ENCODE data around the gene OR14A2. TPM values are rescaled to one million over a fixed set of nuclear protein-coding genes. Genes with fewer than 3 reads are reported as not detected.
"Not testable (repeated sequence)": the region's sequence is repeated elsewhere in the genome, so short reads cannot be mapped to it uniquely, and the experiment has no call there.

Gene OR14A2
- total RNA-seq, 1 donor: not detected

DNA sequence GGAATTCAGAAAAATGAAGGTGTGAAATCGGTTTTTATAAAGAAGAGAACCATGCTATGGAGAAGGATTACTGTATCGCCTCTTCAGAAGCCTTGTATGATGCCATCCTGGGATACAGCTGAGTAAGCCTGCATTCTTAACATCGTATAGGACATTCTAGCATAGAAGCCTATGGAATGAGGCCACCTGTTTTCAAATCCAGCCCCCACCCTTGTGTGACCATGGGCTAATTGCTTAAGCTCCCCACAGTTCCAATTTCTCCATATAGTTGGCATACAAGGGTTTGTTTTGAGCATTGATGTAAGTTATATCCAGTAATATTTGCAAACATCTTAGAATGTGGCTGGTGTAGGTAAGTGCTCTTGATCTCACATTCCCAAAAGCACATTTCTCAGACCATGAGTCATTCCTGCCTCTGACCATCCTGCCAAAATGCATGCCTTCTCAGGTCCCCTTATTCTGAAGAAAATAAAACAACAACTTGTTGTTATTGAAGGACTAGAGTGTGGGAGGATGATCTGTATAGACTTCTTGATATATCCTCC is 1.5 kb downstream of the OR14A2 start:
- TF ChIP-seq, protein P1, sequence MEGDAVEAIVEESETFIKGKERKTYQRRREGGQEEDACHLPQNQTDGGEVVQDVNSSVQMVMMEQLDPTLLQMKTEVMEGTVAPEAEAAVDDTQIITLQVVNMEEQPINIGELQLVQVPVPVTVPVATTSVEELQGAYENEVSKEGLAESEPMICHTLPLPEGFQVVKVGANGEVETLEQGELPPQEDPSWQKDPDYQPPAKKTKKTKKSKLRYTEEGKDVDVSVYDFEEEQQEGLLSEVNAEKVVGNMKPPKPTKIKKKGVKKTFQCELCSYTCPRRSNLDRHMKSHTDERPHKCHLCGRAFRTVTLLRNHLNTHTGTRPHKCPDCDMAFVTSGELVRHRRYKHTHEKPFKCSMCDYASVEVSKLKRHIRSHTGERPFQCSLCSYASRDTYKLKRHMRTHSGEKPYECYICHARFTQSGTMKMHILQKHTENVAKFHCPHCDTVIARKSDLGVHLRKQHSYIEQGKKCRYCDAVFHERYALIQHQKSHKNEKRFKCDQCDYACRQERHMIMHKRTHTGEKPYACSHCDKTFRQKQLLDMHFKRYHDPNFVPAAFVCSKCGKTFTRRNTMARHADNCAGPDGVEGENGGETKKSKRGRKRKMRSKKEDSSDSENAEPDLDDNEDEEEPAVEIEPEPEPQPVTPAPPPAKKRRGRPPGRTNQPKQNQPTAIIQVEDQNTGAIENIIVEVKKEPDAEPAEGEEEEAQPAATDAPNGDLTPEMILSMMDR (IDR thresholded peaks at IDR 0.05; ENCODE audit: insufficient read depth, low read depth, low read length): no peak
- no peak overlapping the region for H3K4me3 ChIP-seq (ENCODE audit: low read depth, low read length)
- DNase-seq (ENCODE audit: low read depth): no peak

DNA sequence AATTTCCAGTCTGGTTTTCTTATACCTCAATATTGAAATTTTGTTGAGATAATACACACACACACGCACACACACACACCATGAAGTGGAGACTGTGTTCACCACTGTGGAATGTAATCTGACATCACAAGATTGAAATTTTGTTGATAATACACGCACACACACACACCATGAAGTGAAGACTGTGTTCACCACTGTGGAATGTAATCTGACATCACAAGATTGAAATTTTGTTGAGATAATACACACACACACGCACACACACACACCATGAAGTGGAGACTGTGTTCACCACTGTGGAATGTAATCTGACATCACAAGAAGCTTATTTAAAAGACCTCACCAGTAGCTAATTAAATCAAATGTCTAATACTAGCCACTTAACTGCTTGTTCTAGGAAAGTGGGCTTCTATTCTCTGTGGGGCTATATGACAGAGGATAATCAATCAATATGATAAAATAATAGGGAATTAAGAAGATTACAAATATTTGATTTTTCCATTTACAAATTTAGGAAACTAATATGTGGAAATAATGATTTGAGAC is 5.7 kb downstream of the OR14A2 start:
- not testable (repeated sequence) for H3K4me3 ChIP-seq (ENCODE audit: low read depth, low read length)
- DNase-seq (ENCODE audit: low read depth): peak; percentile 35

DNA sequence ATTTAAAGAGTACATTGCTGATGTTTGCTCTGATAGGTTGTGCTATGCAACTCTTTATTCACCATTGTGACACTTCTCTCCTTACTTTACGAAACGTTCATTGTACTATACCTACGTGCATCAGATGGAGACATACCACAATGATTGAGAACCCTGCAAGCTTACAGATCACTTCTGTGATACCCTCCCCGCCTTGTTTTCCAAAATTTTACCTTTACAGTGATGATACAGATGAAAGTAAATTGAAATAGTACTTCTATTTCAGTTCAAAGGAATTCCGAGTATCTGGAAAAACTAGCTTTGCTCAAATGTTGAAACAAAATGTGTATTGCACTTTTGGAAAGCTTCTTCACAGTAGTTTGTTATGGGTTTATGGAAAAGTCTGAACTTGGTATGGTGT is 6.2 kb downstream of the OR14A2 start:
- TF ChIP-seq, protein P1 (IDR thresholded peaks at IDR 0.05; ENCODE audit: insufficient read depth, low read depth, low read length): no peak
- no peak for DNase-seq (ENCODE audit: low read depth)
- H3K4me3 ChIP-seq (ENCODE audit: low read depth, low read length): no peak overlapping the region

DNA sequence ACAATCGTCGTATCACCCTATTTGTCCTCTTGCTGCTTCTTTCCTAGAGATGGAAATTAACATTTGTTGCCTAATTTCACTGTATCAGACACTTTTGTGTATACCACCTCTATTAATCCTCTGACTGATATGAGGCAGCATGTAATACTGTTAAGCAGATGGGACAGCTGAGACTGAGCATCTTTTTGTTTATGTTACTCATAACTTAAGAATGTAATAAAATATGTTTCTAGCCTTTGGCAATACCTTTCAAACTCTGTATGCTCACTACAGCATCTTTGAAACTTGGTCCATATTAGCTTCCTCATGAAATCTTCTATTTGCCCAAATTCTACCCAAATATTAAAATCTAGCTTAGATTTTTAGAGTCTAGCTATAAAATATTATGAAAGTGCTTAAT is 7.2 kb downstream of the OR14A2 start:
- no peak overlapping the region for H3K4me3 ChIP-seq (ENCODE audit: low read depth, low read length)
- peak; percentile 45 for DNase-seq (ENCODE audit: low read depth)

DNA sequence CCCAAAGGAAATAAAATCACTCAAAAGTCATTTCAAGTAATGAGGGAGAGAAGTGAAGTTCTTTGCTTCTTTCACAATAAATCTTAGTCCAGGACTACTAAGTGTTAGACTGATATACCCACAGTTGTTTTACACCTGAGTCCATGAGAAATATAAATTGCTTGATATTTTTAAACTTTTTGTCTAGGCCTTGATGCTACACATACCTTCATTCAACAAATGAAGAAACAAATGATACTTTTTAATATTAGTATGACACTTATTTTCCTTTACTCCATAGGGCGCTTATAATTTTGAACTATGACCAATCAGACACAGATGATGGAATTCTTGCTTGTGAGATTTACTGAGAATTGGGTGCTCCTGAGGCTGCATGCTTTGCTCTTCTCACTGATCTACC is 9.6 kb downstream of the OR14A2 start, which contains the start of gene OR14K1:
Gene OR14K1, plus strand, starts transcription at position 301 of the 400 bp plus-strand sequence. Its CDS starts 0 bp downstream, at position 301.
- no peak within 1 kb of the TSS for H3K4me3 ChIP-seq (ENCODE audit: low read depth, low read length)
- TF ChIP-seq, protein P1 (IDR thresholded peaks at IDR 0.05; ENCODE audit: insufficient read depth, low read depth, low read length): no peak
- DNase-seq (ENCODE audit: low read depth): no peak

More for the DNA sequence above, 7.2 kb downstream of the OR14A2 start:
- TF ChIP-seq, protein P1 (IDR thresholded peaks at IDR 0.05; ENCODE audit: insufficient read depth, low read depth, low read length): no peak

DNA sequence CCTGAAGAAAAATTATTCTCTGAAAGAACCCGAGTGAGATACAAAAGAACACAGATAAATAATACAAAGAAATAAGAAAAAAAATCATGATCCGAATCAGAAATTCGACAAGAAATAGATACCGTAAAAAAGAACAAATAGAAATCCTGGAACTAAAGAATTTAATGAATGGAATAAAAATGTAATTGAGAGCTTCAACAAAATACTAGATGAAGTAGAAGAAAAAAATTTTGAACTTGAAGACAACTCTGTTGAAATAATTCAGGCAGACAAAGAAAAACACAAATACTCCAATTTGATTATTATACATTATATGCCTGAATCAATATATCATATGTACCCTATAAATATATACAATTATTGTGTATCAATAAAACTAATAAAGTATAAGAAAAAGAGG is 26.7 kb downstream of the OR14A2 start:
- DNase-seq (ENCODE audit: low read depth): no peak
- H3K4me3 ChIP-seq (ENCODE audit: low read depth, low read length): no peak overlapping the region
- TF ChIP-seq, protein P1 (IDR thresholded peaks at IDR 0.05; ENCODE audit: insufficient read depth, low read depth, low read length): no peak

DNA sequence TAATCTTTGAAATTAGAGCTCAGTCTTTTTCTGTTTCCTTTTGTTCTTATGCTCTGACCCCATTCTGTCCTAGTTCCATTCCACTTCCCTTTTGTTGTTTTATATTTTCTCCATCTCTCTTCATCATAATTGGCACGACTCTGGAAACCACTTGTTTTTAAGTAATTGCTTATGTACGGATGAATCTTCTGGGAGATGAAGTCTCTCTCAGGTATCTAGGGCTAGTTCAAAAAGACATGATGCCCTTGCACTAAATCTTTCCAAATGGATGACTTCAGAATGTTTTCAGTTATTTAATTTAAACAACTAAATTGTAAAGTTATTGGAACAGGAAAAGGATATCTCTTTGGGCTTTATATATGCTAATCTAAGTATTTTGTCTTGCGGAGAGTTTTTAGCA is 31.4 kb downstream of the OR14A2 start, which contains the start of gene OR6F1:
Gene OR6F1, minus strand, starts transcription at position 101 of the 400 bp plus-strand sequence. CDS start 3,891 bp downstream, outside the sequence.
- DNase-seq (ENCODE audit: low read depth): no peak
- TF ChIP-seq, protein P1 (IDR thresholded peaks at IDR 0.05; ENCODE audit: insufficient read depth, low read depth, low read length): no peak
- H3K4me3 ChIP-seq (ENCODE audit: low read depth, low read length): no peak within 1 kb of the TSS

All from fibroblast of villous mesenchyme (primary cell).